Inflammatory macrophage (primary cell): ENCODE measurements around the gene CD79A.

Source experiments
- DNase-seq, 2 donors: peaks; one replicate each; pipeline ENCODE4 v3.0.0-alpha.2; 2020 to 2022

Gene CD79A

GRCh38 chr19:41886761-41887710, 10.0 kb downstream of the CD79A start:
- no peak for DNase-seq

- DNase-seq: no peak
These were observed 10.8 kb downstream of the CD79A start for GRCh38 chr19:41887711-41888382.

GRCh38 chr19:41888926-41889325, 11.8 kb downstream of the CD79A start:
- DNase-seq: no peak

DNA sequence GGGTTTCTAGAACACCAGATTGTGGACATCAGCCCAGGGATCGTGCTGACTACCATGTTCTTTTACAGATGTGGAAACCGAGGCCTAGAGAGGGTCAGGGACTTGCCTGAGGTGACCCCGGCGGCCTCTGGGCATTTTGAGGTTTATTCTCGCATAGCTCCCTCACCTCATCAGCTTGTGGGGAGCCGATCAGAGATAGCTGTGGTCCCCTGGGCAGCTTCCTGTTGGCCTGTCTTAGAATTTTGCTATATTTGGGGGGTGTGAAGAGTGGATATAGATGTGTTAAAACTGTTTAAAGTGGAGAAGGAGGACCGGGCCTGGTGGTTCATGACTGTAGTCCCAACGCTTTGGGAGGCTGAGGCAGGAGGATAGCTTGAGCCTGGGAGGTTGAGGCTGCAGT, 12.8 kb downstream of the CD79A start:
- DNase-seq: no peak

- DNase-seq: no peak
These were observed 13.9 kb downstream of the CD79A start for GRCh38 chr19:41890936-41891335.

GRCh38 chr19:41892173-41892902, 15.3 kb downstream of the CD79A start:
- no peak for DNase-seq

DNA sequence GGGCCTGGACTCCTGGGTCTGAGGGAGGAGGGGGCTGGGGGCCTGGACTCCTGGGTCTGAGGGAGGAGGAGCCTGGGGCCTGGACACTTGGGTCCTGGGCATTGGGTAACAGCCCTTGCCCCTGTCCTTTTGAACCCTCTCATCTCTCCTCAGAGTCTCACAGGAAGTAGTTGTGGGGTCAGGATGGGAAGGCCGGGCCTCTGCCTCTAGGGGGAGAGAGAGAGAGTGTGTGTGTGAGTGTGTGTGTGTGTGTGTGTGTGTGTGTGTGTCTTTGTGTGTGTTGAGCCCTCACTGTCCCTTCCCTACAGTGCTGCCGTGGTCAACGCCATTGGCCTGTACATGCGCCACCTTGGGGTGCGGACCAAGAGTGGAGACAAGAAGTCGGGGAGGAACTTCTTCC, 16.8 kb downstream of the CD79A start:
- no peak for DNase-seq

- no peak for DNase-seq
These were observed 17.3 kb downstream of the CD79A start for GRCh38 chr19:41894350-41894749.

GRCh38 chr19:41895745-41896580, 18.9 kb downstream of the CD79A start:
- no peak for DNase-seq

GRCh38 chr19:41896581-41896942, 19.5 kb downstream of the CD79A start:
- DNase-seq: no peak

- no peak for DNase-seq
These were observed 20.1 kb downstream of the CD79A start for GRCh38 chr19:41897181-41897580.

GRCh38 chr19:41897820-41898219, 20.7 kb downstream of the CD79A start:
- DNase-seq: no peak

DNA sequence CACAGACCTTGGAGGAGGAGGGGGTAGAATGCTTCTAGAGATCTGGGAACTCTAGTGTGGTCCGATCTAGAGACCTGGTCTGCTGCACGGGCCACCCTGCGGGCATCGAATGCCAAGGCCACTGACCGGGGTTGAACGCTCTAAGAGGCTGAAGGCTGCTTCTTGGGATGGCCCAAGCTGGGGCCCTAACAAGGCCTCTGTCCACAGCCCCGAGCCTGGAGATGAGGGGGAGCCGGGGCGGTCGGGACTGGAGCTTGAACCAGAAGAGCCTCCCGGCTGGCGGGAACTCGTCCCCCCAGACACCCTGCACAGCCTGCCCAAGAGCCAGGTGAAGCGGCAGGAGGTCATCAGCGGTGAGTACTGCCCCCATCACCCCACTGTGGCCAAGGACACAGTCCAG, 21.2 kb downstream of the CD79A start:
- DNase-seq: no peak

DNA sequence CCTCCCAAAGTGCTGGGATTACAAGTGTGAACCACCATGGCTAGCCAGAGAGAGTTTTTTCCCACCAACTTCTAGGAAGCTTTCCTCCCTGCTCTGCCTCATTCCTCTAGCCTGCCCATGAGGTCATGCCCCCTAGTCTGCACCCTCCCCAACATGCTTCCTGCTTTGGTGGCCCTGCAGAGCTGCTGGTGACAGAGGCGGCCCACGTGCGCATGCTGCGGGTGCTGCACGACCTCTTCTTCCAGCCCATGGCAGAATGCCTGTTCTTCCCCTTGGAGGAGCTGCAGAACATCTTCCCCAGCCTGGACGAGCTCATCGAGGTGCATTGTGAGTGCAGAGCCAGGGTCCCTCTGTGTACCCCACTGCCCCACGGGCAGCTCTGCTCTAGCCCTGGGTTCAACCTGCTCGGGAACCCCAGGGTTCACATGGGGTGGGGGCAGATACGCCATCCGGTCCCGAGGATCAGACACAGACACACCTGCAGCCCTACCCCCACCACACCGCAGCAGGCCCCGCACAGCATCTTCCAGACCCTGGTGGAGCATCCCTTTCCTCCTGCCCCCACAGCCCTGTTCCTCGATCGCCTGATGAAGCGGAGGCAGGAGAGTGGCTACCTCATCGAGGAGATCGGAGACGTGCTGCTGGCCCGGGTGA, 24.8 kb downstream of the CD79A start:
- DNase-seq: no peak

DNA sequence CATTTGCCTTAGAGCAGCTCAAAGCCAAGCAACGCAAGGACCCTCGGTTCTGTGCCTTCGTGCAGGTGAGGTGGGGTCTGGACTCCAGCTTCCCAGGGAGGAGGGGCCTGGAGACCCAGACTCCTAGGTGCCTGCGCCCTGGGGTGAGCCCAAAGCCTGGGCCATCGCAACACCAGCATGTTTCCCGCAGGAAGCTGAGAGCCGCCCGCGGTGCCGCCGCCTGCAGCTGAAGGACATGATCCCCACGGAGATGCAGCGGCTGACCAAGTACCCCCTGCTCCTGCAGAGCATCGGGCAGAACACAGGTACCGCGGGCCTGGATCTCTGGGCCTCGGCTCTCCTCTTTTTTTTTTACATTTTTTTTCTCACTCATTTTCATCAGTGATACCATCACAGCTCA, 25.5 kb downstream of the CD79A start:
- no peak for DNase-seq

DNA sequence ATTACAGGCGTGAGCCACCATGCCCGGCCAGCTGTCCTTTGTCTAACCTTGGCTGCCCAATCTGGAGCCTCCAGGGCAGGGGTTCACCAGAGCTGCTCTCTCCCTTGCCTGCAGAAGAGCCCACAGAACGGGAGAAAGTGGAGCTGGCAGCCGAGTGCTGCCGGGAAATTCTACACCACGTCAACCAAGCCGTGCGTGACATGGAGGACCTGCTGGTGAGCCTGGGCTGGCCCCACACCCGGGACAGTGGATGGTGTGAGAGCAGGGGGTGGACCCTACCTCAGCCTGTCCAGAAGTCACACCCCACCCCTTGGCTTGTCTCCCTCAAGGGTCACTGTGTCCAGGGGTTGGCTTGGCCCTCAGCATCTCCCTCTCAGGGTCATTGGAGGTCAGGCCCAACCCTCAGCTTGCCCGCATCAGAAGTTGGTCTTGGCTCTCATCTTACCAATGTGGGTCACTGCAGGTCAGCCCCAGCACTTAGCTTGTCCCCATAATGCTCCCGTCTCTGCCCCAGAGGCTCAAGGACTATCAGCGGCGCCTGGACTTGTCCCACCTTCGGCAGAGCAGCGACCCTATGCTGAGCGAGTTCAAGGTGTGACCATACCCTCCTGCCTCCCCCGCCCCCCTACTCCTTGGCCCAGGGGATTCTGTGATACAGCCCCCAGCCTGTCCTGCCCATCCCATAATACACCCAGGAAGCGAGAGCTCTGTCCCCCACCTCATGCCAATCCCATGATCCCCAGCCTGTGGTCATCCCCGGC, 26.3 kb downstream of the CD79A start:
- DNase-seq: no peak

GRCh38 chr19:41904118-41904870, 27.2 kb downstream of the CD79A start:
- no peak for DNase-seq

DNA sequence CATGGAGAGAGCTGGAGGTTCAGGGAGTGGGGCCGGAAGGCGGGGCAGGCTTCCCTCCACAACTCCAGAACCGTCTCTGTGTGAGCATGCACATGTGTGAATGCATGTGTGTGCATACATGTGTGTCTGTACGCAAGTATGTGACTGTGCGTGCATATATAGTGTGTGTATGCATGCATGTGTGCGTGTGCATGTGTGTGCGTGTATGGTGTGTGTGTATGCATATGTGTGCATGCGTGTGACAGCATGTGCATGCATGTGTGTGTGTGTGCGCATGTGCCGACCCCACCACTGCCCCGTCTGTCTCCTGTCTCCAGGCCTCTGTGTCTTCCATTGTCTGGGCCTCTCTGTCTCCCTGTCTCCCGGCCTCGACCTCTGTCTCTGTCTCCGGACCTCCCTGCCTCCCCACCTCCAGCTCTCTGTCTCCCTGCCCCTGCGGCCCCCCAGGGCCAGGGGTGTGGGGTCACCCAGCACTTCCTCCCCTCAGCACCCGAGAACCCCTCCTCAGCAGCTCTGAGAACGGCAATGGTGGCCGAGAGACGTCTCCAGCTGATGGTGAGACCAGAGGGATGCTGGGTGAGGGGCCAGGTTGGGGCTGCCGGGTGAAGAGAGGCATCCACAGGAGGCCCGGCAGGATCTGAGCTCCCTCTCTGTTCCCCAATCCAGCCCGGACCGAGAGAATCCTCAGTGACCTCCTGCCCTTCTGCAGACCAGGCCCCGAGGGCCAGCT, 28.4 kb downstream of the CD79A start:
- DNase-seq: no peak

DNA sequence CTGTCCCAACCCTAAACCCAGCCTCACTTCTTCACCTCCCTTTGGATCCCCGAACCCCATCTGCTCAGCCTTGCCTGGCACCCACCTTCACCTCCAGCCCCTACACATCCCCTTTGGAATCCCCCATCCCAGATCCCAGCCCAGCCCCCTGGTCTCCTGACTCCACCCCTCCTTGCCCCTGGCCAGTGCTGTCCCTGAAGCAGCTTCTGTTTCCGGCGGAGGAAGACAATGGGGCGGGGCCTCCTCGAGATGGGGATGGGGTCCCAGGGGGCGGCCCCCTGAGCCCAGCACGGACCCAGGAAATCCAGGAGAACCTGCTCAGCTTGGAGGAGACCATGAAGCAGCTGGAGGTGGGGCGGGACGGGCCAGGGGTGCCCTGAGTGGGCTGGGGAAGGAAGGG, 29.2 kb downstream of the CD79A start:
- no peak for DNase-seq
